Upper lobe of left lung (tissue), 6 donors: Measurements from ENCODE around the gene FN3KRP. TPM values are rescaled to one million over a fixed set of nuclear protein-coding genes. Genes with fewer than 3 reads are reported as not detected.

ENCODE experiments used
- ATAC-seq, 2 donors: fragments of 200-7000 bp; cut with Tn5 transposase; one replicate each; pipeline ENCODE4 v1.9.1; 2022; ENCODE audit warnings: mild to moderate bottlenecking in 2 of 2, moderate library complexity in 2 of 2; ENCODE audit not compliant: low FRiP score in 2 of 2
- DNase-seq, 2 donors: peaks; one replicate each; pipeline ENCODE4 v3.0.0-alpha.2; 2019 to 2020
- H3K27ac ChIP-seq, 4 donors: fragments of 200-600 bp; sonication (generic); one replicate each; pipeline ENCODE4 v1.5.1; 2016 to 2019
- H3K27me3 ChIP-seq, 4 donors: fragments of 200-600 bp; sonication (generic); one replicate each; pipeline ENCODE4 v1.5.1; 2017 to 2019
- H3K36me3 ChIP-seq, 4 donors: fragments of 200-600 bp; sonication (generic); one replicate each; pipeline ENCODE4 v1.5.1; 2016 to 2019
- H3K4me1 ChIP-seq, 4 donors: fragments of 200-600 bp; sonication (generic); one replicate each; pipeline ENCODE4 v1.5.1; 2018 to 2019
- H3K4me3 ChIP-seq, 4 donors: fragments of 200-600 bp; sonication (generic); one replicate each; pipeline ENCODE4 v1.5.1; 2017 to 2019; ENCODE audit warnings: mild to moderate bottlenecking in 2 of 4, moderate library complexity in 1 of 4
- H3K9me3 ChIP-seq, 4 donors: fragments of 200-600 bp; sonication (generic); one replicate each; pipeline ENCODE4 v1.5.1; 2018 to 2019
- CTCF ChIP-seq, 6 experiments: fragments of 450-650 bp in 4 of 6; fragments of 200-600 bp in 2 of 6; sonication (generic) in 2 of 6; IDR thresholded peaks; one replicate each; pipeline ENCODE4 v1.5.1; 2016 to 2019; ENCODE audit warnings: antibody characterized with exemption in 6 of 6
- EP300 ChIP-seq, 4 donors: sonication (generic); formaldehyde crosslinking; IDR thresholded peaks; one replicate each; pipeline ENCODE4 v1.5.1; 2017; ENCODE audit warnings: antibody characterized with exemption in 4 of 4, control low read depth in 2 of 4
- POLR2A ChIP-seq, 4 donors: fragments of 450-650 bp; IDR thresholded peaks; one replicate each; pipeline ENCODE4 v1.5.1; 2016 to 2017; ENCODE audit warnings: antibody characterized with exemption in 4 of 4, mild to moderate bottlenecking in 2 of 4
- POLR2AphosphoS5 ChIP-seq, 2 donors: sonication (generic); formaldehyde crosslinking; IDR thresholded peaks; one replicate each; pipeline ENCODE4 v1.5.1; 2017; ENCODE audit warnings: antibody characterized with exemption in 2 of 2
- WGBS, 2 donors: methylation state at CpG; one replicate each; pipeline ENCODE4 v1.1.5; 2017 to 2018; 5-methylcytosine and 5-hydroxymethylcytosine counted together
- total RNA-seq, 6 donors: library from RNA; depleted of rRNA in 4 of 6; stranded (reverse); fragments of >200 nt in 4 of 6; gene quantifications; one replicate each; pipeline versions ENCODE4 v1.1.0 to v1.2.1, GENCODE V29; 2016 to 2021
- donor health status: DM: no; HTN: no; CAD: no; lungs with moderate emphysema.
- donor health status: DM: no; HTN: yes; CAD: no; lungs with severe emphysema.

FN3KRP gene
- total RNA-seq, 6 donors from 2014 or later, result 14.7 to 94.3 (median 28.8) TPM

DNA sequence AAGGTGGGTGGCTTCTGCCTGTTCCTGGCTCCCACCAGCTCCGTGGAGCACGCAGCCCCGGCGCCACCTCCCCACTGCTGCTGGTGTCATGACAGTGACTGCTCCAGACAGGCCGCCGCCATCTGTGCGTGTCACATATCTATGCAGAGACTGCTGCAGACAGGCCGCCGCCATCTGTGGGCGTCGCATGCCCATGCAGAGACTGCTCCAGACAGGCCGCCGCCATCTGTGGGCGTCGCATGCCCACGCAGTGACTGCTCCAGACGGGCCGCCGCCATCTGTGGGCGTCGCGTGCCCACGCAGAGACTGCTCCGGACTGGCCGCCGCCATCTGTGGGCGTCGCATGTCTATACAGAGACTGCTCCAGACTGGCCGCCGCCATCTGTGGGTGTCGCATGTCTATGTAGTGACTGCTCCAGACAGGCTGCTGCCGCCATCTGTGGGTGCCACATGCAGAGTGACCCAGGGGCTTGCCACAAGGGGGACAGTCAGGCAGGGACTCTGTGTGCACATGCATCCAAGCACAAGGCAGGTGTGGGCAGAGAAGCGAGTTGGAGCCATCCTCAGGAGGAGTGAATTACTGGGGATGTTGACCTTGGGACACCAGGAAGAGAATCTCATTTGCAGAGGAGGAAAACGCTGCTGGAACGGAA, 3.3 kb upstream of the FN3KRP start:
- H3K9me3 ChIP-seq, result no peaks in the 10 kb centered on the region
- TF ChIP-seq EP300 (IDR thresholded peaks at IDR 0.05) (no peak), CTCF (IDR thresholded peaks at IDR 0.05) (no peak), POLR2A (IDR thresholded peaks at IDR 0.05) (no peak), POLR2AphosphoS5 (IDR thresholded peaks at IDR 0.05) (no peak)
- no peak overlapping the region for H3K27ac ChIP-seq
- no peaks in the 10 kb centered on the region for H3K36me3 ChIP-seq
- 61 to 90% methylated on average over 3 to 35 of the region's 35 CpGs for WGBS, 2 donors
- H3K4me1 ChIP-seq, result peaks cover 12 to 20% (median 17%) of the 10 kb centered on the region in 4 donors
- H3K27me3 ChIP-seq, result no peaks in the 10 kb centered on the region
- peak in 1 of 2 donors; percentile 82 for DNase-seq
- H3K4me3 ChIP-seq, result no peak overlapping the region
- ATAC-seq, result no peak

DNA sequence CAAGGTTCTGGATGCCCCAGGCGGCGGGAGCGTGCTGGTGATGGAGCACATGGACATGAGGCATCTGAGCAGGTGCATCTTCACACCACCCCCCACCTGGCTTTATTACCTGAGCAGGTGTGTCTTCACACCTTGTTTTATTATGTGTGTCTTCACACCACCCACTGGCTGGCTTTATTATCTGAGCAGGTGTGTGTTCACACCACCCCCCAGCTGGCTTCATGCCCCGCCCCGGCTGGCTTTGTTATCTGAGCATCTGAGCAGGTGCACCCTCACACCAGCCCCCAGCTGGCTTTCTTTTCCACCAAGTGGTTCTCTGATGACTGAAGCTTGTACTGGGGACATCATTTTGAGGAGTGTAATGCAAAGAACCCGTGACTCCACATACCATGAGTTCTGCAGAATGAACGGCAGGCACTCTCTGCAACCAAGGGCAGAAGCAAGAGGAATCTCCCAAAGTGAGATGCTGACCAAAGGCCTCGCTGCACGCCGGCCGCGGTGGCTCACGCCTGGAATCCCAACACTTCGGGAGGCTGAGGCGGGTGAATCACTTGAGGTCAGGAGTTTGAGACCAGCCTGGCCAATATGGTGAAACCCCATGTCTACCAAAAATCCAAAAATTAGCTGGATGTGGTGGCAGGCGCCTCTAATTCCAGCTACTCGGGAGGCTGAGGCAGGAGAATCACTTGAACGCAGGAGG, 2.6 kb downstream of the FN3KRP start:
- ATAC-seq (no peak), DNase-seq (peak in 1 of 2 donors; percentile 79)
- no peak overlapping the region for H3K4me3 ChIP-seq
- peaks cover 12 to 22% (median 17%) of the 10 kb centered on the region in 4 donors for H3K4me1 ChIP-seq
- no peaks in the 10 kb centered on the region for H3K9me3 ChIP-seq
- no peak overlapping the region for H3K27ac ChIP-seq
- 97 to 98% methylated on average over 10 to 18 of the region's 18 CpGs for WGBS, 2 donors
- TF ChIP-seq POLR2A (IDR thresholded peaks at IDR 0.05), result no peak
- TF ChIP-seq EP300 (IDR thresholded peaks at IDR 0.05), result no peak
- no peak for TF ChIP-seq POLR2AphosphoS5 (IDR thresholded peaks at IDR 0.05)
- no peak for TF ChIP-seq CTCF (IDR thresholded peaks at IDR 0.05)
- H3K27me3 ChIP-seq, result no peaks in the 10 kb centered on the region
- H3K36me3 ChIP-seq, result peaks cover 0 to 50% (median 31%) of the 10 kb centered on the region in 4 donors

- Histone ChIP-seq H3K4me1 (peaks cover 12 to 22% (median 17%) of the 10 kb centered on the region in 4 donors), H3K27me3 (no peaks in the 10 kb centered on the region), H3K9me3 (no peaks in the 10 kb centered on the region), H3K36me3 (peaks cover 0 to 50% (median 31%) of the 10 kb centered on the region in 4 donors), H3K27ac (no peak overlapping the region), H3K4me3 (no peak overlapping the region)
- WGBS, 2 donors, result 93 to 94% methylated on average over 19 of the region's 19 CpGs
- ATAC-seq, result no peak
- TF ChIP-seq POLR2A (IDR thresholded peaks at IDR 0.05), result no peak
- DNase-seq, result peak in 1 of 2 donors; percentile 66
Measured at GRCh38 chr17:82720204-82720603, 3.7 kb downstream of the FN3KRP start.

- peaks cover 6 to 9% (median 8%) of the 10 kb centered on the region in 4 donors for H3K4me1 ChIP-seq
- H3K36me3 ChIP-seq, result peaks cover 5 to 69% (median 47%) of the 10 kb centered on the region in 4 donors
- ATAC-seq (no peak), DNase-seq (no peak)
- H3K9me3 ChIP-seq, result no peaks in the 10 kb centered on the region
- H3K4me3 ChIP-seq, result no peak overlapping the region
- no peak for TF ChIP-seq POLR2A (IDR thresholded peaks at IDR 0.05)
- TF ChIP-seq POLR2AphosphoS5 (IDR thresholded peaks at IDR 0.05), result no peak
- TF ChIP-seq CTCF (IDR thresholded peaks at IDR 0.05), result no peak
- no peak for TF ChIP-seq EP300 (IDR thresholded peaks at IDR 0.05)
- WGBS, 2 donors, result 87 to 89% methylated on average over 18 to 19 of the region's 19 CpGs
- no peak overlapping the region for H3K27ac ChIP-seq
- H3K27me3 ChIP-seq, result no peaks in the 10 kb centered on the region
Measured at GRCh38 chr17:82722341-82723013, 6.0 kb downstream of the FN3KRP start.

DNA sequence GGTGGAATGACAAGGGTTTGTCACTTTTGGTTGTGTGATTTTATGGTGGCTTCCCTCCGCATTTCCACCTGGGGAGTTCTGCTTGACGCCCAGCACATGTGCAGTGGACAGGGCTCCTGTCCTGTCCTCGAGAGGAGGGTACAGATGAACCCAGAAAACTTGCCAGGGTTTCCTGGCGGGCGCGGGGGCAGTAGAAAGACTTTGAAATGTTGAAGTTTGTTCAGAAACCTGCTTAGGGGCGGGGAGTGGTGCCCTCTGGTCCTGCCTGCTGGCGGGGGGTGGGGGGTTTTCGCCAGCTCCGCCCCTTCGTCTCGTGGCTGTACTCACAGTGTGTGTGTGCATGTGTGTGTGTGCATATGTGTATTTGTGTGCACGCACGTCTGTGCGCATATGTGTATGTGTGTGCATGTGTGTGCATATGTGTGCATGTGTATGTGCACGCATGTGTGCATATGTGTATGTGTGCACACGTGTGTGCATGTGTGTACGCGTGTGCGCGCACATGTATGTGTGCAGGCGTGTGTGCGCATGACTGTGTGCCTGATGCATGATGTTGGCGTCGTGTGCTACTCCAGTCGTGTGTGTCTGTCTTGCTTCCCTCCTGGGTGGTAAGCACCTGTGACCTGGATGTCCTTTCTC, 6.8 kb downstream of the FN3KRP start:
- 92 to 94% methylated on average over 26 of the region's 26 CpGs for WGBS, 2 donors
- H3K27me3 ChIP-seq, result no peaks in the 10 kb centered on the region
- peaks cover 0 to under 1% (median under 1%) of the 10 kb centered on the region in 4 donors for H3K4me1 ChIP-seq
- TF ChIP-seq EP300 (IDR thresholded peaks at IDR 0.05) (no peak), POLR2A (IDR thresholded peaks at IDR 0.05) (no peak), POLR2AphosphoS5 (IDR thresholded peaks at IDR 0.05) (no peak), CTCF (IDR thresholded peaks at IDR 0.05) (no peak)
- peaks cover 5 to 77% (median 52%) of the 10 kb centered on the region in 4 donors for H3K36me3 ChIP-seq
- ATAC-seq, result no peak
- no peak overlapping the region for H3K27ac ChIP-seq
- no peaks in the 10 kb centered on the region for H3K9me3 ChIP-seq
- DNase-seq, result no peak
- H3K4me3 ChIP-seq, result no peak overlapping the region
